Activated naive CD4-positive, alpha-beta T cell treated with Interleukin-2 at 50 U/mL for 16 hours (primary cell): ENCODE measurements around the gene SERINC4.

Experiments used
- DNase-seq: peaks from one replicate; pipeline ENCODE4 v3.0.0-alpha.2; 2020

SERINC4 gene

DNA sequence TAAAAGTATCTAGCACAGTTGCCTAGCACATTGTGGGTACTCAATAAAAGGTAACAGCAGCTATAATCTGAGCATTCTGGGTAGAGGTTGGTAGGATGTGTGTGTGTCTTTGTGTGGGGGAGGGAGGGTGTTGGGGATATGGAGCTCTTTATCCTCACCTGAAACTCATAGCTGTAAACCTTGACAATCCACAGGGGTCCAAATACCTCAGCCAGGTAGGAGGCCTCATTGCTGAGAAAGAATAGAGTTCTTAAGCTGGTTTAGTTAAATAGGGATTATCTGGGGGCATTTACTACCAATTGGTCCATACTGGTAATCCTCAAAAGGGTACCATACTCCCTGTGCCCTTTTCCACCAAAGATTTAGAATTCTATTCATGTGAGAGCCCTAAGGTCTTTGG is 4.0 kb downstream of the SERINC4 start:
- no peak for DNase-seq

DNA sequence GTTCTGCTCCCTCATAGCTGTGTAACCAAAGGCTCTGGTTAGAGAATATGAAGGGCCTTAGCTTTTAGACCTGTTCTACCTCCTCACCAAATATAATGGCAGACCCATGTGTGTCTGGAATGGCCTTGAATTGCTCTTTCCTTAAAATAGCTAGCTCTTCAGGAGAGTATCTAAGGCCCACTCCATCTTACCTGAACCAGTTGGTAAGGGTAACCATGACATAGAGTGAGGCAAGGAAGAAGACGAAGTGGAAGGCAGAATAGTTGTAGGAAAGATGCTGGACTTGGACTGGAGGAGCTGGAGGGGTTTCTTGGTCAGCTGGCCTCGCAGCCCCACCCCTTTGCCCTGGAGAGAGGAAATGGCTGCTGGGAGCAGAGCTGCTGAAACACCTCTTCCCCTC is 4.8 kb downstream of the SERINC4 start:
- no peak for DNase-seq

- DNase-seq: no peak
These were observed 5.6 kb downstream of the SERINC4 start for GRCh38 chr15:43794269-43795037.

- no peak for DNase-seq
These were observed 6.4 kb downstream of the SERINC4 start for GRCh38 chr15:43793647-43794046.

DNA sequence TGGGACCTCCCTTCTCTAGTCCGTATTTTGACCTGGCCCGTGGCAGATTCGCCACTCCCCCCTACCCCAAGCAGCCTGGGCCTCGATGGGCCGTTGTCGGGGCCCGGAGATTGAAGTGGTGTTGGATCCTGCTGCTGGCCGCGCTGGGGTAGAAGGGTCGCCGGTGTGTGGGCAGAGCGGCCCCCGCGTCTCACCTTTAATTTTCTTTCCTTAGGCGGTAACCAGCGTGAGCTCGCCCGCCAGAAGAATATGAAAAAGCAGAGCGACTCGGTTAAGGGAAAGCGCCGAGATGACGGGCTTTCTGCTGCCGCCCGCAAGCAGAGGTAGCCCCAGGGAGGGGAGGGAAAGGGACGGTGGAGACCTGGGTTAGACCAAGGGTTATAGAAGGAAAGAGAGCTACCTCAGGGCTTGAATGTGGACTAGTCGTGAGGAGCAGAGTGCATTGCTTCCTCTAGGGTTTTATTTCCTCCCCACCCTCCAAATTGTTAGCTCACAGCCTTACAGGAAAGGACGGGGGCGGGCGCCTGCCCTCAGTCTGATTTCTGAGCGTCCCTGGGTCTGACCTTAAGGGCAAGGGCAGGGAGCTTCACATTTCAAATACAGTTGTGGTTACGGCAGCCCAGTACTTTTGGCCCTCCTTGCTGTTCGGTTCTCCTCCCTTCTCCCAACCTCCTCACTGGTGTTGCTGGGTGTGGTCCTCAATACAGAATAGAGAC is 7.1 kb downstream of the SERINC4 start:
- peak; percentile 26 for DNase-seq

- peak; percentile 100 for DNase-seq
These were observed 7.8 kb downstream of the SERINC4 start, which contains the start of gene SERF2 for GRCh38 chr15:43791993-43792760. Gene SERF2 (plus strand): TSS chr15:43792320. CDS start chr15:43792377, 57 bp downstream.

DNA sequence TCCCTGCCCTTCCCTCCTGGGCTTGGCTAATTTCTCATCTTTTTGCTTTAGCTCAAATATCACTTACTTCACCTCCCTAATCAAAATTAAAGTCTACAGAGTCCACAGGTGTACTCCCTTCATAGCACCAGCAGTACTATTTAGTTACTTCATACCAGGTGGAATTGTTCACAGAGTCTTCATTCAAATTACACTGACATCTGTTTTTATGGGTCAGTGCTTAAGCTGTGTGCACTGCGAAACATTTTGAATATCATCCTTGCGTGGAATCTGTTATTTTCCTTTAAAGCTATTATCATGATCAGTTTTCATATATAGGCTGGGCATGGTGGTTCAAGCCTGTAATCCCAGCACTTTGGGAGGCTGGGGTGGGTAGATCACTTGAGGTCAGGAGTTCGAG is 10.6 kb downstream of the SERINC4 start:
- no peak for DNase-seq

DNA sequence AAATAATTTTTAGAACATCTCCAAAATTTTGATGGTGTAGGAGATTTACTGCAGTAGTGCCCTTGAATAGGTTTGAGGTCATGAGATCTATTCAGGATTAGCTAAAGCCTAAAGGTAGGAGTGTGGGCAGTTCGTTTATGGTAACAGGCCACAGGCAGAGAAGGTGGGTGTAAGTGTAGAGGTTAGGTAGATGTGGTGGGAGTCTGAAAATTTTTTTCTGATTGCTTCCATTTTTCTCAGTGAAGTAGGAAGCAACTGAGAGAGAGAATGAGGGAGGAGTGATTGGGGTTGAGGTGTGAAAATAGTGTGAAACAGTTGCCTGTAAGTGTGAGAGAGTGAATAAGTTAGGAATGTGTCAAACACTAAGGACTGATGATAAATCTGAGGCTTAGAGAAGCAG is 21.0 kb downstream of the SERINC4 start:
- no peak for DNase-seq

DNA sequence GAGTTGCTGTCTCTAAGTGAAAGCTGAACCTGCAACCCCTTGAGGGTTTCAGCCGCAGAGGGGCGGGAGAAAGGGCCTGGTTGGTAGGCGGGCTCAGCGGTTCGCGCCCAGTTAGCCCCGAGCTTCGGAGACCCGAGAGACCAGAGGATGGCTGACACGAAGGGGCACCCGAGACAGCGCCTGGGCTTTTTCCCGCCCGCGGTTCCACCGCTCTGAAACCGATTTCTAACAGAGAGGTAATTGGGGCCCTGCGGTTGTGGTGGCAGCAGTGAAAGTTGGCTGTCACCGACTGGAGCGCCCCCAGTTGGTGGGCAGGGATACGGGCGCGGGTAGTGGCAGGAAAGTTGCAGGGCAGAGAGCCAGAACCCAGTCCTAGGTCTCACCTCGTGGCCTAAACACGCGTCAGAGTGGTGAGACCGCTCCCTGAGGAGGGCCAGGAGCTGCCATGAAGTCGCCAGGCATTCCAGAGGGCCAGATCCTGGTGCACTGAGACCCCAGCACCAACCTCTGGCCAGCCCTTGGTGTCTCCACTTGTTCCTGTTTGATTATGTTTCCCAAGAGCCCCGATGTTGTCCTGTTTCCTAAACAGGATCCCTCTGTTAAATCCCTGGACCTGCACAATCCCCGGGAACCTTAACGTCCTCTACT is 22.6 kb downstream of the SERINC4 start:
- peak; percentile 85 for DNase-seq

DNA sequence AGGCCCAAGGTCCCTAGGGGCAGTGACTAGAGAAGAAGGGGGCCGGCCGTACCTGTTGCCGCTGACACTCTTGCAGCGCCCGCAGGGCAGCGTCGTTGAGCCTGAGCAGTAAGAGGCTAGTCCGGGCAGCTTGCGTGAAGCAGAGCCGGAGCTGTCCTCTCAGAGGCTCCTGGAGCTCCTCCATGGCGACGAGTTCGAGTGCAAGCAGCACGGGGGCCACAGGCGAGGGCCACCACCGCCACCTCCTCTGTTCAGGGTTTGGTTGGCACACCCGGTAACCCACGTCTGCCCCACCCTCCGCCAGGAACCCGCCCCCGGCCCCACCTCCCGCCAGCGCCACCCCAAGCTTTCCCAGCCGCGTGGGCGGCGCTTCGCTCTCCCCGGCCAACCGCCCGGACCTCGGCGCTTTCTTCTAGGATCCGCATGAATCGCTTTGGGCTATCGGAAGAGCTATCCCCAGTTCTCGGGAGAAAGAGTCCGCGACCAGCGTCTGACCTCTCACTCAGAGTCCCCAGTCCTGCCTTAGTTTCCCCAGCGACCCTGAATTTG is 23.2 kb downstream of the SERINC4 start, which contains the start of gene ELL3:
Gene ELL3, minus strand, starts transcription at position 249 of the 549 bp plus-strand sequence. Its CDS starts 65 bp downstream, at position 184.
- DNase-seq: peak; percentile 72

GRCh38 chr15:43776101-43776717 is 23.8 kb downstream of the SERINC4 start:
- DNase-seq: peak; percentile 24

DNA sequence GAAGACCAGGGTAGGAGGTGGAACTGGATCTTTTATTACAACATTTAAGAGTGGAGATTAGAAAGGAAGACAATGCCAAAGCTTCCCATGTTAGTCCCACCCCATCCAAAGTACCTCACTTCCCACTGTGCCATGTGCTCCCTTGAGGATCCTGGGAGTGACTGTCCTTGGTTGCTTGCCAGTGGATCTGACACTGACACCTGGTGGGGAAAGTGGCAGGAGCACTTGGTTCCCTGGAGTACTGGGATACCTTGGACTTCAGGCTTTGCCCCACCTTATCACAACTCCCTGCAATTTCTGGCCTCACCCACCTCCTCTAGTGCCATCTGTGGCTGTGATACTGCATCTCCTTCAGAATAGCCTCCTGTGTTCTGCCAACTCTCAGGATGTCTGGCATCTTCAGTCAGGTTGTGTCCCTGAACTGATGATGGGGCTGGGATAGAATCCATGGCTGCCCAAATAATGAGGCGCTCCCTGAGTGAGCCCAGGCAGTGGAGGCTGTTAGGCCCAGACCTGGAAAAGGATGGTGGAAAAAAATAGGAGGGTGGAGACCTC is 24.5 kb downstream of the SERINC4 start:
- no peak for DNase-seq

DNA sequence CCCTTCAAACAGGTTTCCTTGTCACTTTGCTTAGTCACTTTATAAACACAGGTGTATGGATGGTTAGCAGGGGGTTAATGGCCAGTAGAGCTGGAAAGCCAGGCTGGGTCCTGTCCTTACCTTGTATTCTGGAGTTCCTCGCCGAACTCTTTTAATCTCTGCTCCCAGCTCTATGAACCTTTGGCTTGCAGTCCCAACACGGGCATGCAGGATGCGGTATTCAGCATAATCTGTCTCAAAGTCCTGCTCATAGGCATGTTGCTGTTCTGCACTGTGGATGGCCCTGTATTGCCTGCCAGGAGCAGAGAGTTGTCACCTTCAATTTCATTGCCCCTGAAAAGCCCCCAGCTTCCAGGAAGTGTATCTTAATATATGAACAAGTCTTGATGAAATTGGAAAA is 26.0 kb downstream of the SERINC4 start:
- no peak for DNase-seq

DNA sequence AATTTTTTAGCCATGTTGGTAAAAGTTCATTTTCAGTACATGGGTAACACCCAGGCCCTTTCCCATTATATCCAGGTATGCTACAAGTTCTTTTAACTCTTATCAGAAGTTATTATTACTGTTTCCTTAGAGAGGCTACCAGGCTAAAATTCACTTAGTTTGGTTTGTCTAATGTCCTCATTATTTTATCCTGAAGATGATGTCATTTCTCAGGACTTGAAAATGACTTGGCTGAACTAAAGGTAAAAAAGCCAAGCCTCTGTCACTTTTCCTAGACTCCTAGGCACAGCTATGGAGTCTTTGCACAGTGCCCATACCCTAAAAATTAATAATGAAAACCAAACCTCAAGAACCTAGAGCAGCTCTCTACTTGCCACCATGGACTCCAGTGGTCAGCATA is 27.4 kb downstream of the SERINC4 start:
- DNase-seq: no peak

- DNase-seq: no peak
These were observed 28.2 kb downstream of the SERINC4 start for GRCh38 chr15:43771816-43772215.

- peak; percentile 61 for DNase-seq
These were observed 30.3 kb downstream of the SERINC4 start for GRCh38 chr15:43769584-43770228.

DNA sequence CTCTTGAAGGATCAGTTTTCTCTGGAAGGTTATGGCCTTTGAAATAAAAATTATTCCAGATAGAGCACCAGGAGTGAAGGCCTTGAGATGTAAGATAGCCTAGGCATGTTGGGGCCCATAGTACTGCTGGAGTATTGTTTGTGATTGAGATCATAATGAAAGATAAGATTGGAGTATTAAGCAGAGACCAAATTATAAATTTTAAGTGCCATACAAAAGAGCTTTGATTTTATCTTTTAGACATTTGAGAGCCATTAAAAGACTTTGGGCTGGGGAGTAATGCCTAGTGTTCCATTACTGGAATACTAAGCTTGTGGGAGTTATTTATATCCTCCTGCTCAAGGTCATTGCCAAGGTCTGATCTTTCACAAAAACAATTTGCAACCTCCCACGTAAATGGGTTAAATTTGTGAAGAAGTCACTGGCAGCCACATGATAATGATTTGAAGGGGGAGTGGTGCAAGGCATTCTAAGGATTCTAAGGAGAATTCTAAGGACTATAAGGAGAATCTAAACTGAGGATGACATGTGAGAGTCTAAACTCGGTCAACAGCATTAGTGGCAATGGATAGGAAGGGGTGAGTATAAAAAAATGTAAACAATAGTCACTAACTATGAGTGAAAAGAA is 36.1 kb downstream of the SERINC4 start:
- no peak for DNase-seq

DNA sequence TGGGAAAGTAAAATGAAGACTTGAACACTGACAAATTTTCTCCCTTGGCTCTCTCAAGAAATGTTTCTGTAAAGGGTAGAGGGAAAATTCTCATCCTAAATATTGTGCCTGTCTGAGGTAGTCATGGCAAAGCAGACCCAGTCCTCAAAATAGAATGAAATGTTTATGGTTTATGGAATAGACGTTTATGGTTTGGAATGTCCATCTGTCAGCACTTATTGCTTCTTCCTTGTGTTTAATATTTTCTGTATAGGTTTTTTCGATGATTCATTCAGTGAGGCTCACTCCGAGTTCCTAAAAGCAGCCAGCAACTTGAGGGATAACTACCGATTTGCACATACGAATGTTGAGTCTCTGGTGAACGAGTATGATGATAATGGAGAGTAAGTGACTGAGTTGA is 37.2 kb downstream of the SERINC4 start:
- DNase-seq: no peak

DNA sequence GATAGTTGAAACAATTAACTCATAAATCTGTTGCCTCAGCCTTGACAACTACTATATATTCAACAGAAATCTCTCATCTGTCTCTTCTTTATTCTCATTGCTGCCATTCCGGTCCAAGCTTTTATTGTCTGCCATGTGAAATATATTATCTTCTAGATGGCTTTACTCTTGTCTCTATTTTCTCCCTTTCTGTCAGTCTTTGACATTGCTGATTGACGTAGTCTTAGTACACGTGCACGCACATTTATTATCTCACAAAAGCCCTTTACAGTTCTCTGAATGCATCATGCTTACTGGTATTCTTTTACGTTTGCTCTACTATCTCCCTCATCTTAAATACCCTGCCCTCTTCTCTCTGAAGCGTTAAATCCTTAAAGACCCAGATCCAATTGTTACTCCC is 48.1 kb downstream of the SERINC4 start:
- DNase-seq: no peak

- peak; percentile 50 for DNase-seq
These were observed 50.2 kb downstream of the SERINC4 start for GRCh38 chr15:43749690-43750345.
